Stimulated activated CD8-positive, alpha-beta memory T cell treated with anti-CD3 and anti-CD28 coated beads, Interleukin-2, amount 100 ng/mL, for 1 hour (primary cell): ENCODE results near the gene ZCWPW1.
"Not testable (repeated sequence)": the region's sequence is repeated elsewhere in the genome, so short reads cannot be mapped to it uniquely, and the experiment has no call there.

Source experiments
- DNase-seq, 2 donors: peaks; one replicate each; pipeline ENCODE4 v3.0.0-alpha.2; 2020; ENCODE audit warnings: low read depth in 2 of 2

The ZCWPW1 gene

DNA sequence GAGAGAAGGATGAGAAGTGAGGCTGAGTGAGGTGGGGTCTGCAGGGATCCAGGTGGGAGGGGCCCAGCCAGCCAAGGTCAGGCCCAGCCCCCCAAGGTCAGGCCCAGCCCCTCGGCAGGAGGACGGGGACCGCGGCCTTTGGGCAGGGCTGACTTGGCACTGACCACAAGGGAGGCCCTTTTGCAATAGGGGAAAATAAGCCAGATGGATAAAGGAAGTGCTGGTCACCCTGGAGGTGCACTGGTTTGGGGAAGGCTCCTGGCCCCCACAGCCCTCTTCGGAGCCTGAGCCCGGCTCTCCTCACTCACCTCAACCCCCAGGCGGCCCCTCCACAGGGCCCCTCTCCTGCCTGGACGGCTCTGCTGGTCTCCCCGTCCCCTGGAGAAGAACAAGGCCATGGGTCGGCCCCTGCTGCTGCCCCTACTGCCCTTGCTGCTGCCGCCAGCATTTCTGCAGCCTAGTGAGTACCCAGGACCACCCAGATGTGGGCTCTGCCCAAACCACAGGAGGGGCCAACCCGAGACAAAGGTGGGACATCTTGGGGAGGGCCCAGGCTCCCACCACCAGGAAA lies 55.2 kb downstream of the ZCWPW1 start, which contains the start of gene PILRA:
TSS of gene PILRA (plus strand) at position 227 of the 571 bp plus-strand sequence. CDS start at position 397, 170 bp downstream.
- no peak for DNase-seq

DNA sequence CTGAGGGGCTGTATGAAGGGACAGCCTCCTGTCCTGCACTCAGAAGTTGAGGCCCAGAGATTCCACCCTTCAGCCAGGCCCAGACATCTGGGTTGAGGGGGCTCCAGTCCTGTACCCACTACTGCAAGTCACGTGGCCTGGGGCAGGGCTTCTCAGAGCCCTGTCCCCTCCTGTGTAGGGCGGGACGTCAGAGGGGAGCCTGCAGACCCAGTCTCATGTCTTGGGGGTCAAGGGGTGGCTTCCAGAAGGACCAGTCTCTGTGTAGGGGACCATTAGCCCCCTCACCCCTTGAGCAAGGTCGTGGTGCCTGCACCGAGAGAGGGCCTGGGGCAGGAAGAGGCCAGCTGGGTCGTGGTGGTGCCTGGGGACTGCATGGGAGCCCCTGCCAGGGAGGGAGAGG lies 55.8 kb downstream of the ZCWPW1 start:
- no peak for DNase-seq

DNA sequence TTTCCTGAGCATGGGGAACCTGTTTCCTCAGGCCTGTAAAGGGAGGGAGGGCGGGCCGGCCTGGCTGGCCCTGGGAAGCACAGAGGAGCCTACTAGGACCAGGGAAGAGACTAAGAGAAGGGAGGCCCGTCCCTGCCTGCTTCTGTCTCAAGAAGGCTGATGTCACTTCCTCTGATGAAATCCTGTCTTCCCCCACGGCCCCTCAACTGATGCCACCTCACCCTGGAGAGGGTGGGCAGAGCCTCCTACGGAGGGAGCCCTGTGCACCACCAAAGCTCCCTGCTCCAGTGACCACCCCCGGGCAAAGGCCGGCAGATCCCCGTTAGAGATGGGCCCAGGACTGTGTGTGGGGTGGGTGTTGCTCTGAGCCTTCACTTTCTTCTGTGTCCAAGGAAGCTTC lies 56.2 kb downstream of the ZCWPW1 start:
- no peak for DNase-seq

DNA sequence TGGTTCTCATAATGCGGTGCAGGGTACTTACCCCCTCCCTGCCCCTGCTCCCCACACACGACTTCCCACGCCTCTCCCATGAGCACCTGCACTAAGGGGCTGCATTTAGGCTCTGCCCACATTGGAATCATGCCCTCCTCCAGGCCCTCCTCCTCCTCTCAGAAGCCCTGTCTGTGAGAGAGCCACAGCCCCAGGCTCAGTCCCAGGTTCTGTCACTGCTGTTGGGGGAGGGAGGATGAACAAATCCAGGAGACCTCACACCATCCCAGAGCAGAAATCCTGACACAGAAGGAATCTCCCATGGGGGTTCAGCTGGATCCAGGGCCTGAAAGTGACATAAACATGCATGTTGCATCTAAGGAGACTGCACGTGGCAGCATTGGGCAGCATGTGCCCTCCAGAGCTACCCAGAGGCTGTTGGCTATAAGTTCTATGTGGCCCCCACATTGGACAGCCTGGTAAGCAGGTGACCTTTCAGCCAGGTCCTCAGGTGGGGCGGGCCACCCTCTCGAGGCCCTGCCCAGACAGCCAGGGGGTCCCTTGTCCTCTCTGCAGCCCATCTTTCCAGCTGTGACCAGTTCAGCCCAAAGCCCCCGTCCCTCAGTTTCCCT lies 56.8 kb downstream of the ZCWPW1 start:
- no peak for DNase-seq

DNA sequence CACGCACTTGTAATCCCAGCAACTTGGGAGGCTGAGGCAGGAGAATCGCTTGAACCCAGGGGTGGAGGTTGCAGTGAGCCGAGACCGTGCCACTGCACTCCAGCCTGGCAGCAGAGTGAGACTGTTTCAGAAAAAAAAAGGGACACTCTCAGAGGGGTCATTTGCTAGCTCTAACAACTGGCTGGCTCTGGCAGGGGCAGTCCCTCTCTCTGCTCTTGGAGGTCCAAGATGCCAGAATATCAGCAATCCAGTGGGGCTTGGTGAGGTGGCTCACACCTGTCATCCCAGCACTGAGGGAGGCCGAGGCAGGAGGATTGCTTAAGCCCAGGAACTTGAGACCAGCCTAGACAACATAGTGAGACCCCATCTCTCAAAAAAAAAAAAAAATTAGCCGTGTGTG lies 57.8 kb downstream of the ZCWPW1 start:
- DNase-seq = no peak

DNA sequence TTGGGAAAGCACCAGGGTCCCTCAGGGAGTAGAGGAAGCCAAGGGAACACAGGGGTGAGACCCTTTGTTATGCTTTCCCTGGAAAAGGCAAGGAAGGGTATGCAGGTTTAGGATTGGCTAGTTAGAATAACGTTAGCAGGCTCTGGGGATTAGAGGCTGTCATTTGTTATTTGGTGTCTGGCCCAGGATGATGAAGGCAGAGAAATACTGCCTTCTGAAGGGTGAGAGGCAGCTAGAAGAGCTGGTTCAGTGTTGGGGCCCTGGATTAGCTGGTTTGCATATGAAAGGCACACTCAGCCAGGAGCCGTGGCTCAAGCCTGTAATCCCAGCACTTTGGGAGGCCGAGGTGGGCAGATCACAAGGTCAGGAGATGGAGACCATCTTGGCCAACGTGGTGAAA lies 58.2 kb downstream of the ZCWPW1 start:
- no peak for DNase-seq

DNA sequence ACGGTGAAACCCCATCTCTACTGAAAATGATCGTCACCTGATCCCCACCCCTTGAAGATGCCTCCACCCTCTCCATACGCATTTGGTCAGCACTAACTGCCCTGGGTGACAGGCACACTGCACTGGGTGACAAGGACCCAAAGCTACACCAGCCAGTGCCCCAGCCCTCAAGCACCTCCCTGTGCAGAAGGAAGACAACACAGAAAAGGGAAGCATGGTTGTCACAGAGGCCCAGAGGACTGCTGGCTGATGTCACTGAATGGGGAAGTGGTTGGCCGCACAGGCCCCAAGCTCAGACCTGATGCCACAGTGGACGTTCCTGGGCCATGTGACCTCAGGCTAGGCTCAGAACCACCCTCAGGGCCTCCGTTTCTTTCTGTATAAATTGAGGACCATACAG lies 59.4 kb downstream of the ZCWPW1 start:
- no peak for DNase-seq

DNA sequence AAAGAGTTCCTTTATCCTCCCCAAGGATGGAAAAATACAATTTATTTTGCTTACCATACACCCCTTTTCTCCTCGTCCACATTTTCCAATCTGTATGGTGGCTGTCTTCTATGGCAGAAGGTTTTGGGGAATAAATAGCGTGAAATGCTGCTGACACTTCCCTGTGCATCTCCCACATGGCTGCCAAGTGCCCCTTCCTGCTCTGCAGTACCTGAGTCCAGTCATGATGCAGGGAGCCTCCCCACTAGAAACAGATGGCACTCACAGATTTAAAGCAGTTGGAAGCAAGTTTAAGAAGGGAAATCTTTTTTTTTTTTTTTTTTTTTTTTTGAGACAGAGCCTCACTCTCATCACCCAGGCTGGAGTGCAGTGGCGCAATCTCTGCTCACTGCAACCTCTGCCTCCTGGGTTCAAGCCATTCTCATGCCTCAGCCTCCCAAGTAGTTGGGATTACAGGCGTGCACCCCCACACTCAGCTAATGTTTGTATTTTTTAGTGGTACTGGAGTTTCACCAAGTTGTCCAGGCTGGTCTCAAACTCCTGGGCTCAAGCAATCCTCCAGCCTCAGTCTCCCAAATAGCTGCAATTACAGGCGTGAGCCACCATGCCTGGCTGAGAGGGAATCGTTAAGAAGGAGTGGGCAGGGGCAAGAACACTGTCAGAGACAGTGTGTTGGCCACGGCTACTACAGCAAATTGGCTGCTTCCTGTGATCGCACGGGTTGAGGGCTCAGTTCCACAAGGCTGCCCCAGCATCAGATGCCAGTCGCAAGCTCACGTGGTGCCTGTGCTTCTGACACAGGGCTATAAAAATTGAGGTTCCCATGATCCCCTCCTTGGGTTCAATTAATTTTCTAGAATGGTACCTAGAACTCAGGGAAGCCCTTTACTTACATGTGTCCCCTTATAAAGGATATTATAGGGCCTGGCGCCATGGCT lies 60.6 kb downstream of the ZCWPW1 start:
- no peak for DNase-seq

DNA sequence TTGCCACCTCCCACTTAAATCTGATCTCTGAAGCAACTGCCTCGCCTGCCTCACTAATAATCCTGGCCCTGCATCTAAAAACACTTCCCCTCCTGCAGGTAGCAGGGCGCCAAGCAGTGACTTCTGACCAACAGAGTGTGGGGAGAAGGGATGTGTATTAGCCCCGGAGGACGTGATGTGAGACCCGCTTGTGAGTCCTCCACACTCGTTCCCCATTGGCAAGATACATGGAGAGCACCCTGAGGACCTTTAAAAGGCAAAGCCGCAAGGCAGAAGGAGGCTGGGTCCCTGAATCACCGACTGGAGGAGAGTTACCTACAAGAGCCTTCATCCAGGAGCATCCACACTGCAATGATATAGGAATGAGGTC lies 61.3 kb downstream of the ZCWPW1 start:
- DNase-seq = no peak

DNA sequence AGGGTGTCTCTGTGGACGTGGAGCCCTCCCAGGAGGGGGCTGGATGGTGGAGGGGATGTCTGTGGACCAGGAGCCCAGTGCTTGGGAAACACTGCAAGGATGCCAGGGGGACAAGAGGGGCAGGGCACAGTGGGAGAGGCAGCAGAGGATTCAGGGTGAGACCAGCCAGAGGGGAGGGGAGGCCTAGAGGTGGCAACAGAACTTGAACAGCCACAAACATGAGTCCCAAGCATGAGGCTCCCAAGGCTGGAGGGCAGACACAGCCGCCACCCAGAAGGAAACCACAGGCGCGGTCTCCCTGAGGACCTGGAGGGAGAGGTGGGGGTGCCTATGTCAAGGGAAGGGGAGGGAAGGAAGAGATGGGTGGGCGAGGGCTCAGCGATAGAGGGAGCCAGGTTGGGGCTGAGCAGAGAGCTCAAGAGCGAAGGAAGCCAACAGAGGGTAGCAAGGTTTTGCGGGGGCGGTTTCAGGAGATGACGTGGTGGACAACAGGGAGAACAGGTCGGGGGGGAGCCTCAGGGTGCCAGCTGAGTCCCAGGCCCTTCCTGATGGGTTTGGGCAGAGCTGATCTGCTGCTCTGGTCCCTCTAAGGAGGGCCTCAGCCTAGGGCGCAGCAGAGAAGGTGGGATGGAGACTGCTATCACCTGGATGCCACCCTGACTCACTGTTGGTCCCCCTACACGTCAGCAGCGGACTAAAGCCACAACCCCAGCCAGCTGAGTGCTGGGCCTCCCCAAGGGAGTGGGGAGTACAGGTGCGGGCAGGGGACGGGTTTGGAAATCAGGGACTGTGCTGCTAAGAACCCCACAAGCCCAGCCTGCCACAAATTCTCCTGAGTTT lies 61.9 kb downstream of the ZCWPW1 start:
- DNase-seq = no peak

DNA sequence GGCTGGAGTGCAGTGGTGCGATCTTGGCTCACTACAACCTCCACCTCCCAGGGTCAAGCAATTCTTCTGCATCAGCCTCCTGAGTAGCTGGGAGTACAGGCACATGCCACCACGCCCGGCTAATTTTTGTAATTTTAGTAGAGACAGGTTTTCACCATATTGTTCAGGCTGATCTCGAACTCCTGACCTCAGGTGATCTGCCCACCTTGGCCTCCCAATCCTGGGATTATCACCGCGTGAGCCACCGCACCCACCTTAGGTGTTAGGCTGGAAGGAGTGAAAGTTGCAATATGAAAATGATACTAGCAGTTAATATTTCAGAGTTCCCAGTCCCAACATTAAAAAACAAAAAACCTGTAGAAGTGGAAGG lies 62.5 kb downstream of the ZCWPW1 start:
- not testable (repeated sequence) for DNase-seq

DNA sequence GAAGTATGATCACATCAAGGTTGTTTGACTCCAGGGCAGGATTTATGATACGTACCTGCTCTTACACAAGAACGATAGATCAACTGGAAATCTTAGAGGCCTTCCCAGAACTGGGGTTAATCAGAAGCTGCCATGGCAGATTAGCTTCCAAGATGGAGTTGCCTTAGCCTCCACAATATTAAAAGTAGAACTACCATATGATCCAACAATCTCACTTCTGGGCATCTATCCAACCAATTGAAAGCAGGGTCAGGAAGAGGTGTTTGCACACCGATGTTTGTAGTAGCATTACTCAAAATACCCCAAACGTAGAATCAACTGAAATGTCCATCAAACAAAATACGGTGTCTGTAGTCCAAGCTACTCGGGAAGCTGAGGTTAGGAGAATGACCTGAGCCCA lies 64.0 kb downstream of the ZCWPW1 start:
- DNase-seq = no peak

DNA sequence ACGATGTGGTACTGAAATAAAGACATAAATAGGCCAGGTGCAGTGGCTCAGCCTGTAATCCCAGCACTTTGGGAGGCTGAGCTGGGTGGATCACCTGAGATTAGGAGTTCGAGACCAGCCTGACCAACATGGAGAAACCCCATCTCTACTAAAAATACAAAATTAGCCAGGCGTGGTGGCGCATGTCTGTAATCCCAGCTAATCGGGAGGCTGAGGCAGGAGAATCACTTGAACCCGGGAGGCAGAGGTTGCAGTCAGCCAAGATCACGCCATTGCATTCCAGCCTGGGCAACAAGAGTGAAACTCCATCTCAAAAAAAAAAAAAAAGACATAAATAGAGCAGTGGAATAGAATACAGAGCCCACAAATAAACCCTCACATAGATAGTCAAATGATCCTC lies 64.7 kb downstream of the ZCWPW1 start:
- DNase-seq = not testable (repeated sequence)

DNA sequence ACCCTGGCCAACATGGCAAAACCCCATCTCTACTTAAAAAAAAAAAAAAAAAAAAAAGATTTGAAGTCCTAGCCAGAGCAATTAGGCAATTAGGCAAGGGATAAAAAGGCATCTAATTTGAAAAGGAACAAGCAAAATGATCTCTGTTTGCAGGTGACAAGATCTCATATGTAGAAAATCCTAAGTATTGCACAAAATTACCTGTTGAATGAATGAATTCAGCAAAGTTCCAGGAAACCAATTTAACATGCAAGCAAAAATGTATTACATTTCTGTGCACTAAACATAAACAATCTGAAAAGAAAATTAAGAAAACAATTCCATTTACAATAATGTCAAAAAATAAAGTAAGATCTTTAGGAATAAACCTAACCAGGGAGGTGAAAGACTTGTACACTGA lies 65.4 kb downstream of the ZCWPW1 start:
- DNase-seq = no peak

DNA sequence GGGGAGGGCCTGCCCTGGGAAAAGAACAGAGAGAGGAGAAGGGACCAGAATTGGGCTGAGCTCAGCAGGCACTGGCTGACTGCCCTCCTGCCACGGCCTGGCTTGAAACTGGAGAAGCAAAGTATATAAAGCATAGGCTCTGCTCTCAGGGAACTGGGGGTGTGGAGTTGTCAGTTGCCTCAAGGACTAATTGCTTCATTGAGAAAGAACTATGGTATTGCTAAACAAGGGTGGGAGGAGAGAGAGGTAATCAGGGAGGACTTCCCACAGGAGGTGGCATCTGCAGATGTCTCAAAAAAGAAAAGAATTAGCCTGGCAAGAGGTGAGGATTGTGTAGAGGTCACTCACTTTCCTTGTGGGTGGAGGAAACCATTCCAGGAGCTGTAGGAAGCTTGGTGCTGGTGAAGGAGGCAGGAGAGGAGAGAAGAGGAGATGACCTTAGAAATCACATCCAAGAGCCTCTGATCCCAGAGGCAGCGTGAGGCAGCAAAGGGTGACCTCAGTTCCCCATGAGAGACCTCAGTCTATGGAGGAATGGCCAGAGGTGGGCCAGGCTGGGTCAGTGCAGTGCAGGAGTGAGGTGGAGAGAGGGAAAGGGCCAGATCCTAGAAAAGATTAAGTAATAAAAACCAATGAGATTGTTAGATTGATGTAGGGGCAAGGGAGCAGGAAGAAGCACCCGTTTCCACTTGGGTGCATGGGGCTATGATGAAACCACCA lies 68.2 kb downstream of the ZCWPW1 start:
- DNase-seq = no peak

DNA sequence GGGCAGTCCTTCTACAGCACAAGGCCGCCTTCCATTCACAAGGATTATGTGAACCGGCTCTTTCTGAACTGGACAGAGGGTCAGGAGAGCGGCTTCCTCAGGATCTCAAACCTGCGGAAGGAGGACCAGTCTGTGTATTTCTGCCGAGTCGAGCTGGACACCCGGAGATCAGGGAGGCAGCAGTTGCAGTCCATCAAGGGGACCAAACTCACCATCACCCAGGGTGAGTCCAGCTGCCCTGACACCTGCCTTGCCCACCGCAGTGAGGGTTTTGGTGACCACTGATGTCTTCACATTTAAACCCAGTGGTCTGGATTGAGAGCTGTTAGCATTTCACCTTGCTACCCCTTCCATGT lies 69.7 kb downstream of the ZCWPW1 start:
- DNase-seq = no peak

DNA sequence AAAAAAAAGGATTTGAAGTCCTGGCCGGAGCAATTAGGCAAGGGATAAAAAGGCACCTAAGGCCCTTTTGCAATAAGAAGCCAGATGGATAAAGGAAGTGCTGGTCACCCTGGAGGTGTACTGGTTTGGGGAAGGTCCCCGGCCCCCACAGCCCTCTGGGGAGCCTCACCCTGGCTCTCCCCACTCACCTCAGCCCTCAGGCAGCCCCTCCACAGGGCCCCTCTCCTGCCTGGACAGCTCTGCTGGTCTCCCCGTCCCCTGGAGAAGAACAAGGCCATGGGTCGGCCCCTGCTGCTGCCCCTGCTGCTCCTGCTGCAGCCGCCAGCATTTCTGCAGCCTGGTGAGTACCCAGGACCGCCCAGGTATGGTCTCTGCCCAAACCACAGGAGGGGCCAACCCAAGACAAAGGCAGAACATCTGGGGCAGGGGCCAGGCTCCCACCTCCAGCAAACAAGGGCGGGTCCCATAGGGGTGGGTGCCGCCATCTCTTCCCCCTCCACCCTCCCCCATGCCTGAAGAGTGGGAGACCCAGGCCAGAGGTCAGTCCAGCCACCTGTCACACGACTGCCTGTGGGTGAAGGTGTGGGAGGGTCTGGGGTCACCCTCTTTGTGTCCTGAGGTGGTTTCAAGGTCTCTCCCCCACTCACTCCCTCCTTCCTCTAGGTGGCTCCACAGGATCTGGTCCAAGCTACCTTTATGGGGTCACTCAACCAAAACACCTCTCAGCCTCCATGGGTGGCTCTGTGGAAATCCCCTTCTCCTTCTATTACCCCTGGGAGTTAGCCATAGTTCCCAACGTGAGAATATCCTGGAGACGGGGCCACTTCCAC lies 70.3 kb downstream of the ZCWPW1 start, which contains the start of gene PILRB:
TSS of gene PILRB (plus strand) at position 91 of the 830 bp plus-strand sequence. CDS start at position 277, 186 bp downstream.
- no peak for DNase-seq

DNA sequence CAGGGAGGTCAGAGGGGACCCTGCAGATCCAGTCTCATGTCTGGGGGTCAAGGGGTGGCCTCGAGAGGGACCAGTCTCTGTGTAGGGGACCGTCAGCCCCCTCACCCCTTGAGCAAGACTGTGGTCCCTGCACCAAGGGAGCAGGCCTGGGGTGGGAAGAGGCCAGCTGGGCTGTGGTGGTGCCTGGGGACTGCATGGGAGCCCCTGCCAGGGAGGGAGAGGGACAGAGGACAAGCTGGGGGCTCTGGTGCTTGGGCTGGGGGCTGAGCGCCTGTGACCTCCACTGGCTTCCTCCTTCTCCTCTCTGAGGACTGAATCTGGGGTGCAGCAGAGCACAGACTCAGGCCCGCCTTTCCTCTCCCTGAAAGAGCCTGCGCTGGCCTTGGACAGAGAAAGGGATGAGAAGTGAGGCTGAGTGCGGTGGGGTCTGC lies 71.4 kb downstream of the ZCWPW1 start:
- DNase-seq = no peak

DNA sequence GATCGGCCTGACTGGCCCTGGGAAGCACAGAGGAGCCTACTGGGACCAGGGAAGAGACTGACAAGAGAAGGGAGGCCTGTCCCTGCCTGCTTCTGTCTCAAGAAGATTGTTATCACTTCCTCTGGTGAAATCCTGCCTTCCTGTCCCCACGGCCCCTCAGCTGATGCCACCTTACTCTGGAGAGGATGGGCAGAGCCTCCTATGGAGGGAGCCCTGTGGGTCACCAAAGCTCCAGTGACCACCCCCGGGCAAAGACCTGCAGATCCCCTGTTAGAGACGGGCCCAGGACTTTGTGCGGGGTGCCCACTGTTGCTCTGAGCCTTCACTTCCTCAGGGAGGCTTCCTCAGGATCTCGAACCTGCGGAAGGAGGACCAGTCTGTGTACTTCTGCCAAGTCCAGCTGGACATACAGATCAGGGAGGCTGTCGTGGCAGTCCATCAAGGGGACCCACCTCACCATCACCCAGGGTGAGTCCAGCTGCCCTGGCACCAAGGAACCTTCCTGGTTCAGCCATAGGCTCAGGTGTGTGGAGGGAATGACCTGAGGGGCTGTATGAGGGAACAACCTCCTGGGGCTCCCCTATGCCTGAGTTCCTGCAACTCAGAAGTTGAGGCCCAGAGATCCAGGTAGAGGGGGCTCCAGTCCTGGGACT lies 72.0 kb downstream of the ZCWPW1 start:
- DNase-seq = no peak
